Measurements from ENCODE around the gene HNF1A.

GRCh38 chr12:120939523-120939922 lies 38.8 kb upstream of the HNF1A start:
- TF ChIP-seq TAF1 (conservative IDR thresholded peaks at IDR 0.05) (no peak), ATF3 (IDR thresholded peaks at IDR 0.05) (no peak), CTCF (IDR thresholded peaks at IDR 0.05; ENCODE audit: low read depth, low read length, missing input control) (no peak), EGR1 (IDR thresholded peaks at IDR 0.05; ENCODE audit: low read depth in 2 of 2) (no peak)
